NCI-H526 (cell line): Measurements from ENCODE around the gene ZPBP2.

ENCODE experiments used
- DNase-seq, 2 experiments: peaks; one replicate each; lab custom pipeline; 2025; lab: John Stamatoyannopoulos, UW

Gene ZPBP2

DNA sequence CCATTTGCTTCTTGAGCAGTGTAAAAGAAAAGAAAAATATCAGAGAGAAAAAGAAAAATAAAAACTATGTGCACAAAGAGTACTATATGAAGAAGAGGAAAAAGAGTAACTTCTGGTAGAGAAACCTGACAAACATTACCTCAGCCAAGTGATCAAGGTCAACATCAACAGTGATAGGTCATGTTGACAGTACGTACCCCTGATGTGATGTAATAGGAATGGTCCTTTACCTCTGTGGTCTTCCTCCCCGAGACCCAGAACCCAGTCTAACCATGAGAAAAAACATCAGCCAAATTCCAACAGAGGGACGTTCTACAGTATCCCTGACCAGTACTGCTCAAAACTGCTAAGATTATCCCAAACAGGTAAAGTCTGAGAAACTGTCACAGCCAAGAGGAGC lies 46.0 kb downstream of the ZPBP2 start:
- DNase-seq: no peak

GRCh38 chr17:39915559-39915958 lies 47.6 kb downstream of the ZPBP2 start:
- DNase-seq: no peak

- DNase-seq: peak in 1 of 2 experiments; percentile 33
Measured at GRCh38 chr17:39916918-39917317, 48.9 kb downstream of the ZPBP2 start.

DNA sequence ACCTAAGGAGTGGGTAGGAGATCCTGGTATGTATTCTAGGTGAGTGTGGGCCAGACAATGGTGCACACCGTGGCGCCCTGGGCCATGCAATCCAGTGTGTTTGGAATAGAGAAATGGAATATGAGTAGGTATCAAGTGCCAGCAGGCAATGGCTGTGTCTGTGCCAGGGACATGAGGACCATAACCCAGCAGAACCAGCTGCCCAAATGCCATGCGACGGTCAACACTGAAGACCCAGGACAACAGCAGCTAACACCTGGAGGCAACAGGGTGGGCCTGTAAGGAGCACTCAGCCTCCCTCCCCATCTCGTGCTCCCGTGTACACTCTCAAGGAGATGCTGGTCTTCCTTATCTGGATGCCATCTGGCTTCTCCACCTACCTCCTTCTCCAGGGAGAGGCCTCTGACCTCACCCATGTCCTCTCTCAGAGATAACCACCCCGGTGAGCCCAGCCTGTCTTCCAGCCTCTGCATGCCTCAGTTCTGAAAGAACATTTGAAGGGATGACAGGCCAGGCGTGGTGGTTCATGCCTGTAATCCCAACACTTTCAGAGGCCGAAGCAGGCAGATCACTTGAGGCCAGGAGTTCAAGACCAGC lies 51.2 kb downstream of the ZPBP2 start:
- DNase-seq: no peak

- no peak for DNase-seq
Measured at GRCh38 chr17:39920218-39921210, 52.5 kb downstream of the ZPBP2 start.

GRCh38 chr17:39921323-39921722 lies 53.3 kb downstream of the ZPBP2 start:
- DNase-seq: no peak

DNA sequence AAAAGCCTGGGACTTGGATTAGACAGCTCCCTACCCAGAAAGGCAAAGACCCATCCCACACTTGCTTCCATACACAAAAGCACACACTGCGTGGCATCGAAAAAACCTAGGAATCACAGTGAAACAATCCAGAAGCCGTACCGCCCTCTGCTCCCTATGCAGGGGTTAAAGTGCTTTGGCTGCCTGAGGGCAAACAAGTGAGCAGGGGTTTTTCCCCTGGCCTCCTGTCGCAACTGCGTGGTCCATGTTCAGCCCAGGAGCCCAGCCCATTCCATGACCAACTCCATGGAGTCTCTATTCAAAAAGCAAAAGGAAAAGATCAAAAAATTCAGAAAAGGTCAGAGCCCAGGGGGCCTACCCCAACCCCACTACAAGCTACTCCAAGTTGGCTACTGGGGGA lies 54.0 kb downstream of the ZPBP2 start:
- DNase-seq: no peak

DNA sequence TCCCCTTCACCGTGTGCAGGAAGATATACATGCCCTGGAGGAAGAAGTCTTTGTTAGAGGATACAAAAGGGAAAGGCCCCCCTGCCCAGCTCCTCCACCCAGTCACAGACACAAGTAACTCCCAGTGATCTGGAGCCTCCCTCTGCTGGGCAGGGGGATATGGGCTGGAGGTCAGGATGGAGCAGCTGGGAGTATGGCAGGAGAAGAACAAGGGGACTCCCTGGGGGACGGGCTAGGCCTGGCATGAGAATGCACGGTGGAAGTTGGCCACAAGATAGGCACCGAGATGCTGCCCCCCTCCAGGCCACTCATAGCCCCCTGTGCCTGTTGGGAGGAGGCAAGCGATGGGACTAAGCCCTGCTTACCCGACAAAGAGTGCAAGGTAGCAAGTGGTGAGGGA lies 55.2 kb downstream of the ZPBP2 start:
- DNase-seq: no peak

GRCh38 chr17:39923836-39924690 lies 56.1 kb downstream of the ZPBP2 start:
- DNase-seq: no peak

GRCh38 chr17:39924691-39925055 lies 56.7 kb downstream of the ZPBP2 start:
- DNase-seq: no peak

DNA sequence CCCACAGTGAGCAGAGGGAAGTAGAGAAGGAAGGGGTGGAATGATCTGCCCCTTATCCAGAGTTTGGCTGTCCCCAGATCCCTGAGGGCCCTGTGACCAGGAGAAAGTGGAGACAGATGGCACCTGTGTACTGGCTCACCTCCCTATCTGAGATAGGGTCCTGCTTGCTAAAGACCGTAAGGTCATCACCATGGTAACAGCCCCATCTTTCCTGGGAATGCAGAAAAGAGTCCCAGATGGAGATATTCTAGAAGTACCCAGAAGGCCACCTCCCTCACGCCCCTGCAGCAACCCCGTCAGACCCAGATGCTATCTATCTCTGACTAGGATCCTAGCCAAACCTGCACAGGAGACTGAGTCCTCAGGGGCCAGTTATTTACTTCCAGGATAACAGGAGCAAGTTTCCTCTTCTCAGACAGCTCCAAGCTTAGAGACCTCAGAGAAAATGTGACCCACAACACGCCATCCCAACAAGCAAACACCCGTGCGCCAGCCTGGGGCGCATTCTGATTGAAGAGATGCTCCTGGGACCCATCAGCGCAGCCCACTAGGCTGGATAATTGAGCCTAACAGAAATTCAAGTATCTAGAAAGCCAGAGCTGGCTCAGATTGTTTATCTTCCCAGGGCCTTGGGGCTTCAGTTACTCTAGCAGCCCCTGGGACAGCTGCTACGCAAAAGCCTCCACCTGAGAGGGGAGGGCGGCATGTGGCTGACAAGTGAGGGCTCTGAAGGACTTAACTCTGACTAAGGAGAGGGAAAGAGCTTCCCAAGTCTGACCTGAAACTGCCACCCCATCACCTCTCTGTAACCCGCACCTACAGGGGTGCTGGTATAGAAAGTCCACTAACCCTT lies 57.5 kb downstream of the ZPBP2 start:
- DNase-seq: no peak

GRCh38 chr17:39926135-39926587 lies 58.2 kb downstream of the ZPBP2 start:
- no peak for DNase-seq

DNA sequence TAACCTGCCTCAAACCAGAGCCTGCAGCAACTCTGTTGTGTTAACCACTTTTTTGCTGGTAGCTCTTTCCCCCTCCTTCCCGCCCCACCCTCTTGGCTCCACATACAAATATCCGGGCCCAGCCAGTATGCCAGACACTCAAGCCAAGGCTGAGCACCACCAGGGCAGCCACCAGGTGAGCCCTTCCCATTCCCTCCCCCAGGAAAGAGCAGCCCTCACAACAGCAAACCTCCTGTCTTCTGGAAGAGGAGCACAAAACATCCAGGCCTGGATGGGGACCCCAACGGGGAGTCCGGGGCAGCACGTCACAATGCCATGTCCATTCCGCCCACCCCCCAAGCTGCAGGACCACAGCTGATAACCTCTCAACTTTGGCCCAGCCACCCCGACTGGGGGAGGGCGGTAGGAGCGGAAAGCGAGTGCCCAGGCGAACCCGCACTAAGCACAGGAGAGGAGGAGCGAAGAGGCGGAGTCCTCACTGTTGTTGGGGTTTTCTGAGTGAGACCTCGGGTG lies 58.6 kb downstream of the ZPBP2 start:
- DNase-seq: peak in 1 of 2 experiments; percentile 25
